GM12878 (cell line): ENCODE results near the gene GHRH. TPM values are rescaled to one million over a fixed set of nuclear protein-coding genes. Genes with fewer than 3 reads are reported as not detected.

Experiments
- ATAC-seq: fragments of 200-7000 bp; cut with Tn5 transposase; 3 replicates; pipeline ENCODE4 v1.9.1; 2020; ENCODE audit warnings: mild to moderate bottlenecking, moderate library complexity
- BruUV-seq: library from RNA; stranded (reverse); fragments of 400-500 nt; replicated peaks from 2 replicates; lab custom pipeline; 2021; lab: Mats Ljungman, UMichigan
- CTCF ChIA-PET: fragments of 300-600 bp; sonication (Branson Sonifier 250); formaldehyde crosslinking; extraction: SDS; loops from one replicate; lab custom pipeline; 2021; ENCODE audit warnings: inconsistent platforms; lab: Yijun Ruan, JAX
- POLR2A ChIA-PET: fragments of 350-600 bp; formaldehyde crosslinking; extraction: SDS; loops from one replicate; lab custom pipeline; 2021; ENCODE audit warnings: inconsistent platforms; lab: Charles Lee
- RAD21 ChIA-PET: fragments of 300-600 bp; sonication (Branson Sonifier 250); formaldehyde crosslinking; loops from one replicate; lab custom pipeline; 2023; ENCODE audit warnings: antibody characterized with exemption; ENCODE audit not compliant: unreplicated experiment; lab: Charles Lee
- SMC1A ChIA-PET: fragments of 300-600 bp; sonication (Branson Sonifier 250); formaldehyde crosslinking; loops from one replicate; lab custom pipeline; 2023; ENCODE audit not compliant: unreplicated experiment, uncharacterized antibody; lab: Charles Lee
- DNase-seq: peaks from one replicate; pipeline ENCODE4 v3.0.0-alpha.2; 2011; ENCODE audit warnings: low read depth, low spot score
- FAIRE-seq: peaks from 3 replicates; lab custom pipeline; 2011; peaks lifted over from hg19 to GRCh38; lab: Jason Lieb, UNC
- H2AFZ ChIP-seq: 2 replicates; pipeline ENCODE4 v1.6.0; 2011; ENCODE audit warnings: low read depth, low read length, control low read depth; ENCODE audit not compliant: control insufficient read depth
- H3K27ac ChIP-seq: 2 replicates; pipeline ENCODE4 v1.5.1; 2011; ENCODE audit warnings: control low read depth; ENCODE audit not compliant: control insufficient read depth, insufficient read depth
- H3K27me3 ChIP-seq, 2 experiments: replicated peaks in 1 of 2; 2 replicates each; pipeline versions ENCODE4 v1.6.0 to v1.6.1; 2011; ENCODE audit warnings: low read length in 1 of 2; ENCODE audit not compliant: control insufficient read depth in 2 of 2, insufficient read depth in 2 of 2
- H3K36me3 ChIP-seq, 2 experiments: 2 replicates each; pipeline ENCODE4 v1.5.1; 2011; ENCODE audit warnings: low read length in 1 of 2; ENCODE audit not compliant: control insufficient read depth in 2 of 2, insufficient read depth in 2 of 2
- H3K4me1 ChIP-seq: 2 replicates; pipeline ENCODE4 v1.6.1; 2011; ENCODE audit warnings: mild to moderate bottlenecking, low read length, moderate library complexity, mixed read lengths; ENCODE audit not compliant: control insufficient read depth, insufficient read depth
- H3K4me2 ChIP-seq: 2 replicates; pipeline ENCODE4 v1.6.0; 2011; ENCODE audit warnings: control low read depth; ENCODE audit not compliant: control insufficient read depth, insufficient read depth
- H3K4me3 ChIP-seq: fragments of 200-600 bp; sonication (generic); 2 replicates; pipeline ENCODE4 v1.5.1; 2016
- H3K79me2 ChIP-seq: 2 replicates; pipeline ENCODE4 v1.6.0; 2011; ENCODE audit warnings: low read length; ENCODE audit not compliant: control insufficient read depth, insufficient read depth
- H3K9ac ChIP-seq: 2 replicates; pipeline ENCODE4 v1.8.0; 2011; ENCODE audit warnings: low read length, control low read depth, mixed read lengths; ENCODE audit not compliant: control insufficient read depth, insufficient read depth
- H3K9me3 ChIP-seq: replicated peaks from 3 replicates; pipeline ENCODE4 v1.5.1; 2011; ENCODE audit warnings: mild to moderate bottlenecking, low read length; ENCODE audit not compliant: control insufficient read depth, insufficient read depth
- H4K20me1 ChIP-seq: 2 replicates; pipeline ENCODE4 v1.6.0; 2011; ENCODE audit not compliant: control insufficient read depth, insufficient read depth
- BHLHE40 ChIP-seq, 2 experiments: fragments of 450-650 bp in 1 of 2; IDR thresholded peaks; 2 replicates each; pipeline ENCODE4 v1.6.1; 2011 to 2017; ENCODE audit warnings: low read depth in 2 of 2, borderline replicate concordance in 1 of 2, improper control_type of control experiment in 1 of 2, low read length in 1 of 2, mild to moderate bottlenecking in 1 of 2
- E4F1 ChIP-seq: fragments of 450-650 bp; IDR thresholded peaks from 2 replicates; pipeline ENCODE4 v1.6.1; 2018; ENCODE audit warnings: borderline replicate concordance, mild to moderate bottlenecking; ENCODE audit not compliant: partially characterized antibody
- IKZF1 ChIP-seq: fragments of 450-650 bp; conservative IDR thresholded peaks from 2 replicates; pipeline ENCODE4 v1.6.1; 2017; ENCODE audit warnings: antibody characterized with exemption, mild to moderate bottlenecking
- MTA2 ChIP-seq: fragments of 450-650 bp; IDR thresholded peaks from 2 replicates; pipeline ENCODE4 v1.6.1; 2016; ENCODE audit warnings: low read depth, mild to moderate bottlenecking, moderate library complexity
- NR2F1 ChIP-seq: fragments of 450-650 bp; conservative IDR thresholded peaks from 2 replicates; pipeline ENCODE4 v1.6.1; 2017; ENCODE audit warnings: mild to moderate bottlenecking
- PML ChIP-seq: IDR thresholded peaks from 2 replicates; pipeline ENCODE4 v1.6.1; 2012; ENCODE audit warnings: low read length, inconsistent platforms
- RFX5 ChIP-seq: IDR thresholded peaks from 2 replicates; pipeline ENCODE4 v1.6.1; 2011; ENCODE audit warnings: low read depth, low read length, improper control_type of control experiment
- ZNF24 ChIP-seq: fragments of 450-650 bp; IDR thresholded peaks from 2 replicates; pipeline ENCODE4 v1.6.1; 2017; ENCODE audit warnings: antibody characterized with exemption, mild to moderate bottlenecking
- ZNF592 ChIP-seq: fragments of 450-650 bp; IDR thresholded peaks from 2 replicates; pipeline ENCODE4 v1.6.1; 2017; ENCODE audit warnings: mild to moderate bottlenecking, moderate library complexity
- WGBS: methylation state at CpG from one replicate; pipeline ENCODE4 v1.1.6; 2016; ENCODE audit warnings: low lambda C conversion rate; ENCODE audit not compliant: insufficient replicate concordance, insufficient coverage; ENCODE audit errors: missing lambda C conversion rate; 5-methylcytosine and 5-hydroxymethylcytosine counted together
- in situ Hi-C: fragments of 300-500 bp; cut with MboI; formaldehyde crosslinking; loops from 9 replicates; pipeline ENCODE4 v1.14.3; 2018; ENCODE audit warnings: mixed read lengths
- intact Hi-C: fragments of 100-400 bp; cut with micrococcal nuclease; formaldehyde crosslinking; loops from one replicate; pipeline ENCODE4 v1.14.2; 2022; ENCODE audit not compliant: unreplicated experiment
- polyA plus RNA-seq, 11 experiments: library from polyadenylated mRNA; depleted of rRNA in 4 of 11; unstranded in 6 of 11; stranded (reverse) in 5 of 11; fragments of >200 nt; fragmentation: Nextera tagmentation in 4 of 11; fragmentation: Illumina TruSeq in 1 of 11; extraction: Ambion mirVana in 4 of 11; extraction: Trizol in 1 of 11; gene quantifications; 1 replicate in 1 of 11; 2 replicates in 10 of 11; pipeline versions ENCODE4 v1.2.1 to v1.2.3, GENCODE V29; 2011 to 2016; ENCODE audit warnings: inconsistent platforms in 2 of 11, missing spikeins in 2 of 11, low read depth in 1 of 11
- total RNA-seq, 4 experiments: library from RNA; depleted of rRNA in 3 of 4; stranded (reverse); fragments of >200 nt in 3 of 4; fragmentation: Illumina TruSeq in 1 of 4; extraction: Trizol in 1 of 4; gene quantifications; 2 replicates each; pipeline versions ENCODE4 v1.2.1 to v1.2.3, GENCODE V29; 2013 to 2021

The GHRH gene
- total and polyA plus RNA-seq, 10 of the 15 experiments (the other 5 are each of a cell fraction or from before 2014, with no cell fraction given) = not detected

- Histone ChIP-seq H3K27me3 (no peaks in the 10 kb centered on the region), H3K27ac (peak overlapping the region; percentile 84), H3K9me3 (no peaks in the 10 kb centered on the region), H2AFZ (no peak overlapping the region), H3K4me1 (peaks cover 49% of the 10 kb centered on the region), H3K79me2 (no peaks in the 10 kb centered on the region), H3K36me3 (no peaks in the 10 kb centered on the region), H4K20me1 (no peaks in the 10 kb centered on the region), H3K9ac (no peak overlapping the region), H3K4me2 (no peak overlapping the region), H3K4me3 (no peak overlapping the region)
- FAIRE-seq (no peak), ATAC-seq (no peak), DNase-seq (no peak)
- POLR2A ChIA-PET = interaction anchor here (0.6 to 2.1 kb wide), 6 partner anchors 18 to 268 kb away, joined by 3 to 11 read pairs (median 3); partner anchors contain the start of gene MANBAL
- intact Hi-C loops (no loop called here), in situ Hi-C loops (loop anchor here (5.0 kb wide), 2 partner anchors 111 to 261 kb away; no protein-coding TSS in a partner anchor)
- 82% methylated on average over 3 of the region's 3 CpGs for WGBS
- BruUV-seq = no TSS peak
- TF ChIP-seq PML (no peak), NR2F1 (no peak), ZNF24 (no peak), MTA2 (no peak), BHLHE40 (IDR thresholded peaks at IDR 0.05; ENCODE audit: borderline replicate concordance in 1 of 2, low read depth in 2 of 2, low read length in 1 of 2) (no peak), E4F1 (no peak), RFX5 (no peak), IKZF1 (no peak), ZNF592 (no peak)
- RAD21 ChIA-PET = interaction anchor here (1.0 to 6.6 kb wide), 10 partner anchors 18 to 270 kb away, joined by 3 to 119 read pairs (median 6); partner anchors contain the start of genes BLCAP and MANBAL
- CTCF ChIA-PET = interaction anchor here (1.0 to 10.4 kb wide), 13 partner anchors 11 to 267 kb away, joined by 3 to 282 read pairs (median 9); partner anchors contain the start of genes BLCAP and SRC
- SMC1A ChIA-PET = interaction anchor here (1.0 to 8.2 kb wide), 9 partner anchors 8 to 267 kb away, joined by 3 to 129 read pairs (median 8); partner anchors contain the start of genes BLCAP and MANBAL
Observed at GRCh38 chr20:37271421-37271768, 9.8 kb upstream of the GHRH start.
